OCI-LY7 (cell line): ENCODE results near the gene TMEM119.

Experiments
- EZH2phosphoT487 ChIP-seq: fragments of 200-600 bp; sonication (generic); IDR thresholded peaks from 2 replicates; pipeline ENCODE4 v1.6.1; 2018; ENCODE audit warnings: low read depth, borderline replicate concordance, mild to moderate bottlenecking, mixed run types, antibody characterized with exemption, low read length, moderate library complexity, mixed read lengths
- TF ChIP-seq, protein P1 (sequence below): fragments of 200-600 bp; sonication (generic); conservative IDR thresholded peaks from 2 replicates; pipeline ENCODE4 v1.5.1; 2014; ENCODE audit warnings: mild to moderate bottlenecking, antibody characterized with exemption, low read length, moderate library complexity, mixed read lengths

DNA sequence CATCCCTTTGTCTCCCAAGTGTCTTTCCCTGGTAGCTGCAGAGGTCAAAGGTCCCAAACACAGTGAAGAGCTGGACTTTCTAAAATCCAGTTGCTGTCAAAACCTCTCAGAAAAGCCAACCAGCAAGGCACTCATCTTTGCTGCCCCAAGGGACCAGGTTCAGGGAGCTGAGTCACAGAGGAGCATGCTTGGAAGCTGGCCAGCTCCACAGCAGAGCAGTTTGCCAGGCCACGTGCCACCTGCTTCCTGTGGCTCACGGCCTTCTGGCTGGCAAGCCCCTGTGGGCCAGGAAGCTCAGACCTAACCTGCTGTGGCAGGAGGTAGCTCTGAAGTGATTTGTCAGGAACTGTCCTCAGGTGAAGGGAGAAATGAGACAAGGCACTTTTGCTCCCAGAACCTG, 31.9 kb downstream of the TMEM119 start:
- TF ChIP-seq, protein P1, sequence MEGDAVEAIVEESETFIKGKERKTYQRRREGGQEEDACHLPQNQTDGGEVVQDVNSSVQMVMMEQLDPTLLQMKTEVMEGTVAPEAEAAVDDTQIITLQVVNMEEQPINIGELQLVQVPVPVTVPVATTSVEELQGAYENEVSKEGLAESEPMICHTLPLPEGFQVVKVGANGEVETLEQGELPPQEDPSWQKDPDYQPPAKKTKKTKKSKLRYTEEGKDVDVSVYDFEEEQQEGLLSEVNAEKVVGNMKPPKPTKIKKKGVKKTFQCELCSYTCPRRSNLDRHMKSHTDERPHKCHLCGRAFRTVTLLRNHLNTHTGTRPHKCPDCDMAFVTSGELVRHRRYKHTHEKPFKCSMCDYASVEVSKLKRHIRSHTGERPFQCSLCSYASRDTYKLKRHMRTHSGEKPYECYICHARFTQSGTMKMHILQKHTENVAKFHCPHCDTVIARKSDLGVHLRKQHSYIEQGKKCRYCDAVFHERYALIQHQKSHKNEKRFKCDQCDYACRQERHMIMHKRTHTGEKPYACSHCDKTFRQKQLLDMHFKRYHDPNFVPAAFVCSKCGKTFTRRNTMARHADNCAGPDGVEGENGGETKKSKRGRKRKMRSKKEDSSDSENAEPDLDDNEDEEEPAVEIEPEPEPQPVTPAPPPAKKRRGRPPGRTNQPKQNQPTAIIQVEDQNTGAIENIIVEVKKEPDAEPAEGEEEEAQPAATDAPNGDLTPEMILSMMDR: no peak
- no peak for TF ChIP-seq EZH2phosphoT487
